Nephron progenitor cell (in vitro differentiated cells): ENCODE data around the gene SLC38A2.
"Not testable (repeated sequence)": the region's sequence is repeated elsewhere in the genome, so short reads cannot be mapped to it uniquely, and the experiment has no call there.

ENCODE experiments used
- DNase-seq: peaks from one replicate; pipeline ENCODE4 v3.0.0; 2021
- H3K27ac Mint-ChIP-seq: 2 replicates; pipeline ENCODE4 v1.8.0; 2021; ENCODE audit warnings: mild to moderate bottlenecking, moderate library complexity, mixed read lengths
- H3K27me3 Mint-ChIP-seq: 2 replicates; pipeline ENCODE4 v1.8.0; 2021; ENCODE audit warnings: mild to moderate bottlenecking, low read depth, mixed read lengths; ENCODE audit not compliant: poor library complexity
- H3K36me3 Mint-ChIP-seq: 2 replicates; pipeline ENCODE4 v1.8.0; 2021; ENCODE audit warnings: low read depth, mixed read lengths
- H3K4me1 Mint-ChIP-seq: 2 replicates; pipeline ENCODE4 v1.8.0; 2021; ENCODE audit warnings: mixed read lengths
- H3K4me3 Mint-ChIP-seq: 2 replicates; pipeline ENCODE4 v1.8.0; 2021; ENCODE audit warnings: mild to moderate bottlenecking, moderate library complexity, mixed read lengths
- H3K9me3 Mint-ChIP-seq: 2 replicates; pipeline ENCODE4 v1.8.0; 2021; ENCODE audit warnings: mild to moderate bottlenecking, moderate library complexity, mixed read lengths
- CTCF ChIP-seq: fragments of 200-600 bp; sonication (generic); IDR thresholded peaks from 2 replicates; pipeline ENCODE4 v1.5.0; 2021; ENCODE audit warnings: antibody characterized with exemption

SLC38A2 gene

DNA sequence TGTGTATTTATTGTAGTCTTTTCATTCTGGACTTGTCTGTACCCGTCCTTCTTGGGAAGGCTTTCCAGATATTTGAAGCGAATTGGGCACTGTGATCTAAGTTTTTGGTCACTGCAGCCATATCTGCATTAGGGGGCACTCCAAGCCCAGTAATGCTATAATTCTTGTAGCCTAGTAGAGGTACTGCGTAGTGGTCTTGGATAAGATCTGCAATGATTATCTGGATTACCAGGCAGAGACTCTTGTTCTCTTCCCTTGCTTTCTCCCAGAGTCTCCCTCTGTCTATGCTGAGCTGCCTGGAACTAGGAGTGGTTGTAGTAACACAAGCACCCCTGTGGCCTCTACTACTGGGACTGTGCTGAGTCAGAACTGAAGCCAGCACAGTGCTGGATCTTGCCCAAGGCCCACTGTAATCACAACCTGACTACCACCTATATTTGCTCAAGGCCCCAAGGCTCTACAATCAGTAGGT is 30.0 kb downstream of the SLC38A2 start:
- TF ChIP-seq CTCF: peak; percentile 39
- H3K4me3 Mint-ChIP-seq: no peak overlapping the region
- peaks cover 21% of the 10 kb centered on the region for H3K9me3 Mint-ChIP-seq
- H3K36me3 Mint-ChIP-seq: no peaks in the 10 kb centered on the region
- H3K4me1 Mint-ChIP-seq: no peaks in the 10 kb centered on the region
- DNase-seq: peak; percentile 6
- peaks cover 4% of the 10 kb centered on the region for H3K27me3 Mint-ChIP-seq
- no peak overlapping the region for H3K27ac Mint-ChIP-seq

DNA sequence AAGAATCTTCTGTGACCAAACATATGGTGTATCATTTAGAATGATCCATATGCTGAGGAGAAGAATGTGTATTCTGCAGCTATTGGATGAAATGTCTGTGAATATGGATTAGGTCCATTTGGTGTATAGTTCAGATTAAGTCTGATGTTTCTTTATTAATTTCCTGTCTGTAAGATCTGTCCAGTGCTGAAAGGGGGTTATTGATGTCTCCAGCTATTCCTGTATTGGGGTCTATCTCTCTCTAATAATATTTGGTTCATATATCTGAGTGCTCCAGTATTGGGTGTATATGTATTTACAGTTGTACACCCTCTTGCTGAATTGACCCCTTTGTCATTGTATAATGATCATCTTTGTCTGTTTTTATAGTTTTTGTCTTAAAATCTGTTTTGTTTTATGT is 33.5 kb downstream of the SLC38A2 start:
- no peaks in the 10 kb centered on the region for H3K36me3 Mint-ChIP-seq
- H3K4me1 Mint-ChIP-seq: no peaks in the 10 kb centered on the region
- H3K9me3 Mint-ChIP-seq: peaks cover 21% of the 10 kb centered on the region
- no peak for TF ChIP-seq CTCF
- DNase-seq: no peak
- no peak overlapping the region for H3K4me3 Mint-ChIP-seq
- H3K27ac Mint-ChIP-seq: no peak overlapping the region
- peaks cover 8% of the 10 kb centered on the region for H3K27me3 Mint-ChIP-seq

GRCh38 chr12:46332260-46332659 is 40.3 kb downstream of the SLC38A2 start:
- DNase-seq: no peak
- H3K36me3 Mint-ChIP-seq: no peaks in the 10 kb centered on the region

DNA sequence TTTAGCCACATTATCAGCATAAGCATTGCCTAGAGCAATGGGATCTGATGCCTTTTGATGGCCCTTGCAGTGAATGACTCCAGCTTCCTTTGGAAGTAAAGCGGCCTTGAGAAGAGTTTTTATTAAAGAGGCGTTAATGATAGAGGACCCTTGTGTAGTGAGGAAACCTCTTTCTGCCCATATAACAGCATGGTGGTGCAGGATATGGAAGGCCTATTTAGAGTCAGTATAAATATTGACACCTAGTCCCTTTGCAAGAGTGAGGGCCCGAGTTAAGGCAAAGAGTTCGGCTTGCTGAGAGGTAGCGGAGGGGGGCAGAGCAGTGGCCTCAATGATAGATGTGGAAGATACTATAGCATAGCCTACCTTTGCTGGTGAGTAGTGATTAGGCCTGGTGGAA is 47.5 kb downstream of the SLC38A2 start:
- H3K4me1 Mint-ChIP-seq, H3K36me3 Mint-ChIP-seq, H3K27me3 Mint-ChIP-seq, DNase-seq, H3K9me3 Mint-ChIP-seq, H3K27ac Mint-ChIP-seq, H3K4me3 Mint-ChIP-seq: not testable (repeated sequence)

More at GRCh38 chr12:46332260-46332659, 40.3 kb downstream of the SLC38A2 start:
- Mint-ChIP-seq H3K27me3 (peaks cover 7% of the 10 kb centered on the region), H3K4me1 (no peaks in the 10 kb centered on the region), H3K9me3 (peaks cover 16% of the 10 kb centered on the region), H3K27ac (no peak overlapping the region), H3K4me3 (no peak overlapping the region)
- TF ChIP-seq CTCF: no peak

GRCh38 chr12:46320731-46321130 is 51.8 kb downstream of the SLC38A2 start:
- no peak for DNase-seq
- Mint-ChIP-seq H3K9me3 (no peaks in the 10 kb centered on the region), H3K4me3 (no peak overlapping the region), H3K27ac (no peak overlapping the region), H3K4me1 (no peaks in the 10 kb centered on the region), H3K27me3 (no peaks in the 10 kb centered on the region), H3K36me3 (no peaks in the 10 kb centered on the region)
- TF ChIP-seq CTCF: no peak

- no peak overlapping the region for H3K27ac Mint-ChIP-seq
- TF ChIP-seq CTCF: no peak
- no peaks in the 10 kb centered on the region for H3K36me3 Mint-ChIP-seq
Measured at GRCh38 chr12:46318037-46318436, 54.5 kb downstream of the SLC38A2 start.

More at GRCh38 chr12:46318037-46318436, 54.5 kb downstream of the SLC38A2 start:
- H3K4me1 Mint-ChIP-seq: no peaks in the 10 kb centered on the region
- H3K27me3 Mint-ChIP-seq: no peaks in the 10 kb centered on the region
- no peak overlapping the region for H3K4me3 Mint-ChIP-seq
- no peak for DNase-seq
- H3K9me3 Mint-ChIP-seq: peaks cover 7% of the 10 kb centered on the region
